ENCODE measurements around the gene CCDC97. TPM values are rescaled to one million over a fixed set of nuclear protein-coding genes. Genes with fewer than 3 reads are reported as not detected.

CCDC97 gene
- total RNA-seq, 1 experiment from 2014 or later, result 23.0 TPM

DNA sequence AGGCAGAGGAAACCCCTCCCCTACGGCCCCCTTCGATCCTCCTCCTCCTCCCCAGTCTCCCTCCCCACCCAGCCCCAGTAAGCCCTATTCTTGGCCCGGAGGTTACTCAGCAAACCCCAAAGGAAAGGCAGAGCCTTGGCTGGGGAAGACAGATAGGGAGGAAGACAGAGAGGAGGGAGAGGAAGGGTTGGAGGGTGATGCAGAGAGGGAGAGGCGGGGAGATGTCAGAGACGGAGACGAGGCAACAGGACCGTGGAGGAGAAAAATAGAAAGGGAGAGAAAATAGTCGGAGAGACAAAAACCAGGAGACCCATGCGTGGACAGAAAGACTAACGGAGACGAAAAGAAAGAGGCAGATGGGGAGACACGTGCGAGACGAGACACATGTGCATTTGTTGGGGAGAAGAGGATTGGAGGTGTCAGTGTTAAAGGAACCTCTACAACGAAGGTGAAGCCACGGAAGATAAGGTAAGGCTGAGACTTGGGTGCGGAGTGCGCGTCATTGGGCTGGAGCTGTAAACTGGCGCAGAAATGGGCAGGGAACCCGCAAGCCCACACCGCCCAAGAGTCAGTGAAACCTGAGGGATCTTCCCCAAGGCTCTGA is 40.9 kb downstream of the CCDC97 start (continued):
- no peak for TF ChIP-seq ZBTB33 (IDR thresholded peaks at IDR 0.05; ENCODE audit: extremely low read depth, insufficient replicate concordance, low read length)
- TF ChIP-seq SRF (IDR thresholded peaks at IDR 0.05; ENCODE audit: low read depth), result no peak
- TF ChIP-seq POLR2AphosphoS5 (IDR thresholded peaks at IDR 0.05; ENCODE audit: low read depth, low read length), result no peak
- TF ChIP-seq SIN3A (IDR thresholded peaks at IDR 0.05; ENCODE audit: low read depth), result no peak
- no peak for TF ChIP-seq CEBPB (IDR thresholded peaks at IDR 0.05; ENCODE audit: low read depth)
- TF ChIP-seq YY1 (IDR thresholded peaks at IDR 0.05; ENCODE audit: extremely low read depth, insufficient replicate concordance, low read depth, low read length), result no peak
- no peak for TF ChIP-seq ZNF274 (IDR thresholded peaks at IDR 0.05; ENCODE audit: low read depth, low read length)

GRCh38 chr19:41351339-41352245 is 41.6 kb downstream of the CCDC97 start:
- DNase-seq (ENCODE audit: low read depth, low spot score) (no peak), ATAC-seq (peak; percentile 67)
- Histone ChIP-seq H3K36me3 (ENCODE audit: control insufficient read depth in 1 of 2, insufficient read depth in 2 of 2, low read length in 2 of 2) (peaks cover 0 to 6% of the 10 kb centered on the region in 2 experiments; a peak in 1 of 4 replicates), H3K9me2 (ENCODE audit: insufficient read depth) (no peaks in the 10 kb centered on the region), H4K20me1 (ENCODE audit: insufficient read depth) (no peaks in the 10 kb centered on the region), H2AFZ (ENCODE audit: low read depth, low read length, poor library complexity, severe bottlenecking) (no peak overlapping the region), H3K4me1 (ENCODE audit: control insufficient read depth in 1 of 2, insufficient read depth in 2 of 2, low read length in 2 of 2) (peaks cover 11 to 29% of the 10 kb centered on the region in 2 experiments; a peak in 3 of 4 replicates), H3K4me2 (ENCODE audit: low read length) (peak overlapping the region; percentile 95), H3K9ac (ENCODE audit: low read length) (peak overlapping the region; percentile 83), H3K4me3 (replicated peaks in 1 of 2; ENCODE audit: low read depth in 1 of 2, low read length in 2 of 2) (peak overlapping the region; percentile 79 to 87), H3K27ac (ENCODE audit: low read depth, low read length) (peak overlapping the region; percentile 89; the same call in 1 of the 2 replicates), H3K27me3 (ENCODE audit: insufficient read depth, low read length) (no peaks in the 10 kb centered on the region), H3K79me2 (ENCODE audit: insufficient read depth, low read length) (peaks cover 42% of the 10 kb centered on the region), H3K9me3 (ENCODE audit: control insufficient read depth in 1 of 2, insufficient read depth in 1 of 2, low read depth in 1 of 2, low read length in 2 of 2) (no peaks in the 10 kb centered on the region)
- CTCF ChIA-PET, result interaction anchor here (1.0 to 5.6 kb wide), 4 partner anchors 13 to 219 kb away, joined by 3 to 54 read pairs (median 4); partner anchors contain the start of genes B9D2 and HNRNPUL1
- intact Hi-C loops (cut with micrococcal nuclease), result loop anchor here (2.0 kb wide), 1 partner anchor 41 kb away; the partner anchor contains the start of gene CCDC97
- POLR2A ChIA-PET, result interaction anchor here (0.9 to 2.1 kb wide), 2 partner anchors 12 to 14 kb away, joined by 4 to 13 read pairs; partner anchors contain the start of gene B9D2
- no TSS peak for BruUV-seq (replicated peaks)
- RAD21 ChIA-PET (ENCODE audit: low non-redundant PET in 1 of 2, low total read pairs in 2 of 2, uncharacterized antibody in 2 of 2, unreplicated experiment in 2 of 2), result interaction anchor here in 1 of 2 experiments (1.2 kb wide), 1 partner anchor 13 kb away, joined by 4 read pairs; the partner anchor contains the start of gene B9D2
- TF ChIP-seq ZFX (IDR thresholded peaks at IDR 0.05) (no peak), EGR1 (IDR thresholded peaks at IDR 0.05; ENCODE audit: low read depth) (peak; percentile 69), POLR2AphosphoS5 (IDR thresholded peaks at IDR 0.05; ENCODE audit: low read depth, low read length) (peak; percentile 60), ZBTB33 (IDR thresholded peaks at IDR 0.05; ENCODE audit: extremely low read depth, insufficient replicate concordance, low read length) (no peak), TCF7L2 (IDR thresholded peaks at IDR 0.05; ENCODE audit: borderline replicate concordance, extremely low read depth, insufficient read depth, insufficient read length) (no peak), SIN3A (IDR thresholded peaks at IDR 0.05; ENCODE audit: low read depth) (no peak), REST (IDR thresholded peaks at IDR 0.05; ENCODE audit: low read depth) (no peak), YY1 (IDR thresholded peaks at IDR 0.05; ENCODE audit: extremely low read depth, insufficient replicate concordance, low read depth, low read length) (no peak), EZH2phosphoT487 (IDR thresholded peaks at IDR 0.05; ENCODE audit: borderline replicate concordance) (no peak)

Data from HCT116 (cell line).